Posterior vena cava (tissue), 2 donors: Measurements from ENCODE around the gene AJM1. TPM values are rescaled to one million over a fixed set of nuclear protein-coding genes. Genes with fewer than 3 reads are reported as not detected.

Experiments used
- DNase-seq: peaks from one replicate; pipeline ENCODE4 v3.0.0-alpha.2; 2020; ENCODE audit warnings: low spot score
- intact Hi-C, 2 donors: fragments of 100-400 bp; cut with DNase I; formaldehyde crosslinking; loops; one replicate each; pipeline versions ENCODE4 v1.14.1 to v1.14.2; 2022 to 2023
- total RNA-seq, 2 donors: library from RNA; stranded (reverse); fragmentation: NEBNext Ultra II Directional; extraction: Animal tissue kit (Norgen Biotek cat#: 25700); gene quantifications; one replicate each; pipeline ENCODE4 v1.2.1, GENCODE V29; 2021
- donor health status: DM: yes; HTN: yes; CAD: no.
- donor health status: DM: yes; HTN: yes; CAD: no.

The AJM1 gene
- total RNA-seq, 2 donors from 2014 or later = 4.7 to 5.9 TPM

DNA sequence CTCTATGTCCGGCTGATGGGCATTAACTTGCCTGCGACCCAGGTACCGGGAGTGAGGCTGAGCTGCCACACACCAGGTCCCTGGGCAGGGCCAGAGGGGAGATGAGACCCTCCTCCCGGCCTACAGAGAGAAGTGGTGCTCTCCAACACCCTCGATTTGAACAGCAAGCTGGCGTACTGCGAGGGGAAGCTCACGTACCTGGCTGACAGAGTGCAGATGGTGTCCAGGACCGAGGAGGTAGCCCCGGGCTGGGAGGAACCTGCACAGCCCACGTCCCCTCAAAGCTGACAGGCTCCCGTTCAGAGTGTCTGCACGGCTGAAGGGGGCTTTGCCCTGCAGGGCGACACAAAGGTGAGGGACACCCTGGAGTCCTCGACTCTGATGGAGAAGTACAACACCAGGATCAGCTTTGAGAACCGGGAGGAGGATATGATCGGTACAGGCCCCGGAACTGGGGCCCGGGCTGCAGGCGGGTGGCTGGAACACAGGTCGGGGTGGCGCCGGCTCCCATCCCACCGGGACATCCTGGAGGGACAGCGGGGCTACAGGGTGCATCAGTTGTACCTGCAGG, 35.6 kb upstream of the AJM1 start:
- DNase-seq = peak; percentile 72

DNA sequence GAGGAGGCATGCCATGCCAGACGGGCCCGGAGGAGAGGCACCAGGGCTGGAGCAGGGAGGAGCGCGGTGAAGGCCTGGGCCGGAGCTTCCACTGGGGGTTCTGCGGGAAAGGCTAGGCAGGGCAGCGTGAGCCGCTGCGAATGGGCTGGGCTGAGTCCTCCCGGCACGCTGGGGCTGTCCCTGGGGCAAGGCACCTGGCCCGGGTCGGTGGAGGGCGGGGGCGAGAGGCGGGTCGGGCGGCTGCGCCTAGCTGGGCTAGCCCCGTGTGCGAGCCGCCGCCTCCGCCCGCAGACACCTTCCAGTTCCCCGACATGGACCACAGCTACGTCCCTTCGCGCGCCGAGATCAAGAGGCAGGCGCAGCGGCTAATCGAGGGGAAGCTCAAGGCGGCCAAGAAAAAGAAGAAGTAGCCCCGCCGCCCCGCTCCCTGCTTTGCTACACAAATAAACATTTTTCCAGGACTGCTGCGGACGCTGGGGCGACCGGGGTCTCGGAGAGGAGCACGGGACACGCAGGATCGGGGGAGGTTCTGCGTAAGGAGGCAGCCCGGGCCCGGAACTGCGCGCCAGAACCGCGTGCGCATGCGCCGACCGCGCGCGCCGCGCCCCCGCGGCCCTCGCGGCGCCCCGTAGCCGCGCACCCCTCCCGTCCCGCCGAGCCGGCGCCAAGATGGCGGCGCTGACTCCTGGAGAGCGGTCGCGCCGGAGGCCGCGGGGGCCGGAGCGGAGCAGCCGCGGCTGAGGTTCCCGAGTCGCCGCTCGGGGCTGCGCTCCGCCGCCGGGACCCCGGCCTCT, 34.8 kb upstream of the AJM1 start, which contains the start of gene RABL6:
TSS of gene RABL6 (plus strand) at position 668 of the 794 bp plus-strand sequence. CDS start 249 bp downstream, outside the sequence.
- intact Hi-C loops = no loop called here
- DNase-seq = peak; percentile 92

More for the DNA sequence above, 35.6 kb upstream of the AJM1 start:
- intact Hi-C loops = no loop called here

DNA sequence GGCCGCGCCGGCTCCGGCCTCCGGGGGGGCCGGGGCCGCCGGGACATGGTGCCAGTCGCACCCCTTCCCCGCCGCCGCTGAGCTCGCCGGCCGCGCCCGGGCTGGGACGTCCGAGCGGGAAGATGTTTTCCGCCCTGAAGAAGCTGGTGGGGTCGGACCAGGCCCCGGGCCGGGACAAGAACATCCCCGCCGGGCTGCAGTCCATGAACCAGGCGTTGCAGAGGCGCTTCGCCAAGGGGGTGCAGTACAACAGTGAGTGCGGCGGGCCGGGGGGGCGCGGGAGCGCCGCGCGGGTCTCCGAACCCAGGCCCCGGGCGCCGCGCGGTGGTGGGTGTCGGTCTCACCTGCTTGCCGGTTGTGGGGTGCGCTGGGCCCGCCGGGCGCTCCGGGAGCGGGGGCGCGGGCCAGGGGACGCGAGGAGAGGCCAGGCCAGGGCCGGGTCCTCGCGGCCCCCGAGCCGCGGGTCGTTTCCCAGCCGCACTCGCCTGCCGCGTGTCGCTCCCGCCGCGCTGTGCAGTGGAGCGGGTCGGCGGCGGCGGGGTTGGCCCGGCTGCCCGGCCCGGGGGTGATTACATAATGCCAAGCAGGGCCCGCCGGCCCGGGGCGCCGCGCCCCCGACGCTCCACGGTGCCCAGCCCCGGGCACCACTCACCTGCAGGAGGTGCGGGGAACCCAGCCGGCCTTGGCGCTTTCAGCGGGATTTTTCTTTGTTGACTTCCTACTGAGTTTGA, 34.0 kb upstream of the AJM1 start:
- intact Hi-C loops = no loop called here
- no peak for DNase-seq

DNA sequence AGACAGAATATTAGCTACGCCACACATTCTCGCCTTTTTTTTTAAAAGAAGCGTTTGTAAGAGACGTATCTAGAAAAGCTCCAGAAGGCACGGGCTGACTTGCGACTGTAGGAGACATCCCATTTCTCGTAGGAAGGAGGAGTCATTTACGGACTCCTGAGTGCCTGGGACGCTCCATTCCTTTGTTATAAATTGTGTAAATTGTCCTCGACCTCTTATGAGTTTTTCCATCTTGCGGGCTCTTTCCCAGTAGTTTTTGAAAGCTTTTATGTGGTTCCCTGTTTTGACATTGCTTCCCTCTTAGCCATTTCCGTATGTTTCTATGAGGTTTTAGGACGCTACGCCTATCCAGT, 33.5 kb upstream of the AJM1 start:
- intact Hi-C loops = no loop called here
- DNase-seq = no peak

DNA sequence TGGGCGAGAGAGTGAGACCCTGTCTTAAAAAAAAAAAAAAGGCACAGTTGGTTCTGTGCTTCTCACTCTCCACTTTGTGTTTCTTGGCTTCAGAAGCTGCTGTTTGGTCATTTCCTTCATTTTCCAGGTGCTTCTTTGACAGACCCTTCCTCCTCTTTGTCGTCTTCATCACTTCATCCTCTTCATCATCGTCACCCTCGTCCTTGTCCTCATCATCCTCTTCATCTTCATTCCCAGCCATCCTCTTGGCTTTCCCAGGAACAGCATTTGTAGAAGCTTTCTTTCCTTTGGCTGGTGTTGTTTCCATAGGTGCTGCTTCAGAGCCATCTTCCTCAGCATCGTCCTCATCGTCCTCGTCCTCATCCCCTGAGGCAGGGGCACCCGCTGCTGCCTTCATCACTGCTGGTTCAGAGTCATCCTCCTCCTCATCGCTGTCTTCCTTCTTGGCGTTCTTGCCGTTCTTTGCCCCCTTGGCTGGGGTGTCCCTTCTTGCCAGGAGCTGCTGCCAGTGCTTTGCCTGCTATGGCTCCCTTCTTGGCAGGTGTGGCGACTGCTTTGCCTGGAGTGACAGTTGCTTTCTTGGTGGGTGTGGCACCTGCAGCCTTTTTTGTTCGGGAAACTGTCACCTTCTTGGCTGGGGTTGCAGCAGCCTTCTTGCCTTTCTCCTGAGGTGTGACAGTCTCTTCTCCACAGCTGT, 27.4 kb upstream of the AJM1 start:
- intact Hi-C loops = no loop called here
- DNase-seq = no peak

DNA sequence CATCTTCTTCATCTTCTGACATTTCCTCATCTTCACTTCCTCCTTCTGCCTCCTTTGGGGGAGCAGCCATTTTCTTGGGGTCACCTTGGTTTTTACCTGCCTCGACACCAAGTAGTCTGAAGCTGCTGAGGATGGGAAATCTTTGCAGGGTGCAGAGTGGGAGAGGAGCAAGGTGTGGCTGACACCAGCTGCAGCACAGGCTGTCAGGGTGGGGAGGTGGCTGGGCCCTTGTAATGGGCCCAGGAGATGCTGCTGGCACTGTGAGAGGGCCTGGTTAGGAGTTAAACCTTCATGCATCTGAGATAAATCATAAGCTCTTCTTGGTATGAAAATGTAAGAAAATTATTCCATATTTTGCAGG, 26.9 kb upstream of the AJM1 start:
- DNase-seq = no peak
- intact Hi-C loops = no loop called here

DNA sequence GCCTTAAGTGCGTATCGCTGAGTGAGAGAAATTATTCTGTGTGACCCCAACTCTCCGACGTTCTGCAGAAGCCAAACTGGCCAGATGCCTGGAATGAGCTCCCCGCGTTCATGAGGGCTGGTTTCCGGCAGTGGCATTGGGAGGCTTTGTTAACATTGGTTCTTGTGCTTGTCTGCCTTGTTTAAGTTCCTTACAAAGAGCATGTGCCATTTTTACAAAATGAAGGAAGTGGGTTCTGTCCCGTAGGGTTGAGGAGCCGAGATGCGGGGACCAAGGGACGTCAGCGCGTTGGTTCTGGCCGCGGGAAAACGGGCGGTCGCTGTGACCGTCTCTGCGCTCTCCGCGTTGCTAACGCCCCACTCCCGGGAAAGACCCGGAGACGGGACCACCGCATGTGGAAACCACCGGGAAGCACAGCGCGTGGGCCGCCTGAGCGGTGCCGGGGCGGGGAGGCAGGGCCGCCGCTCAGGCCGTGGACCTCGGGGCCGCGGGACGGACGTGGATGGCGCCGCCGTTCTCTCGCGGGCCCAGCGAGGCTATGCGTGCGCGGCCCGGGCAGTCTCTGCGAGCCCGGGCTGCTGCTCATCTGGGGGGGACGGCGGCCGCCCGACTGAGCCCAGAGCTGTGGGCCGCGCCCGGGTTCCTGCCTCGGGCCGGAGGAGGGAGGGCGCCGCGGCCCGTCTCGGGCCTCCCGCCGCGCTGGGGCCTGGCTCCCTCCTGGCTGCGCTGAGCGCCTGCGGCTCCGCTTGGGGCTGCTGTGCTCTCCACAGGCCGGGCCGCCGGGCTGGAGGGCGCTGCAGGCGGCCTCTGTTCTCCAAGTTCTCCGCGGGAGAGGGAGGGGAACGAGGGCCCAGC, 21.1 kb upstream of the AJM1 start:
- intact Hi-C loops = no loop called here
- DNase-seq = peak; percentile 75

DNA sequence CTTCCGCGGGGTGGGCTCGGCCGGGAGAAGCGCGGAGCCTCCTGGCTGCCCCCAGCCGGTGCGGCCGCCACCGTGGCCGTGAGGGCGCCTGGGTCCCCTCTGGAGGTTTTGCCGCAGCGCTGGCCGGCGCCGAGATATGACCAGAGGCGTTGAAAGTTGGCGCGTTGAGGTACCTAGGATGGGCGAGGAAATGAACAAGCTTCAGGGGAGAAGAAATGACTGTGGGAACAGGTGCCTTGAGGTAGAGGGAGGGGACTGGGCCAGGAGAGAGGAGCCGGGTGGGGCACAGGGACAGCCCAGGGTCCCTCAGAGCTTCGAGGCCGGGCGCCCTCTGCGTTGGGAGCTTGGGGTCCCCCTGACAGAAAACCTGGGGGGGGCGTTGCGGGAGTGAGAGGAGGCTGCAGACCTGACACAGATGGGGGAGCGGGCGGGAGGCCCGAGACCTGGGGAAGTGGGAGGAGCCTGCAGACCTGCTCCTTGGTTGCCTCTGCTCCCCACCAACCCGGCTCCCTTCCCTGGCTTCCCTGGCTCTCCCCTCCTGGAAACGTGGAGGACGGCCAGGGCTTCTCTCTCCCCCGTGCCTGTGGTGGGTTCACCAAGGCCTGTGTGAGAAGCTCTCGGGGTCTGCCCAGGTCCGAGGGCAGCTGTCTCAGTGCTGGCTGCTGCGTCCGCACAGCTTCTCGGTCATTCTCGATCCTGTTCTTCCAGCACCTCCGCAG, 20.3 kb upstream of the AJM1 start:
- DNase-seq = peak; percentile 75
- intact Hi-C loops = no loop called here

DNA sequence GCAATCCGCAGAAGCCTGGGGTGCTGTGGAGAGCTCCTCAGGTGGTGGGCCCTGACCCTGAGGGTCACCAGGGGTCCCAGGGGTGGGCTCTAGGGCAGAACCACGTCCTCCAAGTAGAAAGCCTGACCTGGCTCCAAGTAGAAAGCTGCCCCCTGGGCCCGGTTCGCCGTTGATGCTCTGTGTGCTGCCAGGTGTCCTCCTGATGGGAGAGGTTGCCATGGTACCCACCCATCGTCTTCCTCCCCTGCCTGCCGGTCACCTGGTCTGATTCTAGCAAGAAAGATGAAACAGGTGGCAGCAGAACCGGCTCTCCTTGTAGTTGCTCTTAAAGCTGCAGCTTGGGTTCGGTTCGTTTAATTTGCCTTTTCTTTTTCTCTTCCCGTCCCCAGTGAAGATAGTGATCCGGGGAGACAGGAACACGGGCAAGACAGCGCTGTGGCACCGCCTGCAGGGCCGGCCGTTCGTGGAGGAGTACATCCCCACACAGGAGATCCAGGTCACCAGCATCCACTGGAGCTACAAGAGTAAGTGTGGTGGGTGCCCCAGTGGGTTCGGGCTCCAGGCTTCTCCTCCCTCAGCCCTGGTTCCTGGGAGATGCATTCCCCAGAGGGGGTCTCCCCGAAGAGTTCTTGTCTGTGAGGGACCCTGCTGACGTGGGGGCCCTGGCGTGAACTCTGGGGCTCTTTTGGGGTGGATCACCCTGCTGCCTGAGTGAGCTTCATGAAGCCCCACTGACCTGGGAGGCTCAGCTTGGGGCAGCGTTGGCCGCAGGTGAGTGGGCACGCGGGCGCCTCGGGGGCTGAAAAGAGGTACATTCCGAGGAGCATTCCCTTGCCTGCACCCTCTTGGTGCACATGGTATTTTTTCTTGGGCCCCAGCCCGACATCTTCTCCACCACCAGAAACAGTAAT, 18.9 kb upstream of the AJM1 start:
- DNase-seq = no peak

DNA sequence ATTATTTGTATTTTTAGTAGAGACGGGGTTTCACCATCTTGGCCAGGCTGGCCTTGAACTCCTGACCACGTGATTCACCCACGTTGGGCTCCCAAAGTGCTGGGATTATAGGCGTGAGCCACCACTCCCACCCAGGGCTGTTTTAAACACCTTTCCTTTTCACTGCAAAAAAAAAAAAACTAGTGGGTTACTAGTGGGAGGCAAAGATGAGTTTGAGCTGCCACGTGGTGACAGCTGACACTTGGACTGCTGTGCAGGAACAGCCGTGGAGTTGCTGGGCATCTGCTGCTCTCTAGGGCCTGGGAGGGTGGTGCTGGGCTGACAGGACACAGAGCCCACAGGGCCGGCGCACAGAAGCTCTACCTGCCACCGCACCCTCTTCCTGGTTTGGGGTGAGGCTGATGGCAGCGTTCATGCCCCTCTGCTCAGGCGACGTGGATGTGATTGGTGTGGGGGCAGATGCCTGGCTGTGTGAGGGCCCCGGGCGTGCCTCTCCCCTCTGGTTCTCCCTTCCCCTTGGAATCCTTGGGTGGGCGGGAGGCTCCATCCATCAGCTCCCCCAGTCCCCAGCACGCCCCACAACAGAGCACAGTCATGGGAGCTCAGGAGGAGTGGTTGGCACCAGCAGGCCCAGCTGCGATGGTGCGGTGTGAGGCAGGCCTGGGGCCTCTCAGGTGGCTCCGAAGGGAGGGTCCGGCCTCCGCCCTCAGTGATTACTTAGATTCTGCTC, 17.6 kb upstream of the AJM1 start:
- intact Hi-C loops = no loop called here
- DNase-seq = no peak

More for the DNA sequence above, 18.9 kb upstream of the AJM1 start:
- intact Hi-C loops = no loop called here

DNA sequence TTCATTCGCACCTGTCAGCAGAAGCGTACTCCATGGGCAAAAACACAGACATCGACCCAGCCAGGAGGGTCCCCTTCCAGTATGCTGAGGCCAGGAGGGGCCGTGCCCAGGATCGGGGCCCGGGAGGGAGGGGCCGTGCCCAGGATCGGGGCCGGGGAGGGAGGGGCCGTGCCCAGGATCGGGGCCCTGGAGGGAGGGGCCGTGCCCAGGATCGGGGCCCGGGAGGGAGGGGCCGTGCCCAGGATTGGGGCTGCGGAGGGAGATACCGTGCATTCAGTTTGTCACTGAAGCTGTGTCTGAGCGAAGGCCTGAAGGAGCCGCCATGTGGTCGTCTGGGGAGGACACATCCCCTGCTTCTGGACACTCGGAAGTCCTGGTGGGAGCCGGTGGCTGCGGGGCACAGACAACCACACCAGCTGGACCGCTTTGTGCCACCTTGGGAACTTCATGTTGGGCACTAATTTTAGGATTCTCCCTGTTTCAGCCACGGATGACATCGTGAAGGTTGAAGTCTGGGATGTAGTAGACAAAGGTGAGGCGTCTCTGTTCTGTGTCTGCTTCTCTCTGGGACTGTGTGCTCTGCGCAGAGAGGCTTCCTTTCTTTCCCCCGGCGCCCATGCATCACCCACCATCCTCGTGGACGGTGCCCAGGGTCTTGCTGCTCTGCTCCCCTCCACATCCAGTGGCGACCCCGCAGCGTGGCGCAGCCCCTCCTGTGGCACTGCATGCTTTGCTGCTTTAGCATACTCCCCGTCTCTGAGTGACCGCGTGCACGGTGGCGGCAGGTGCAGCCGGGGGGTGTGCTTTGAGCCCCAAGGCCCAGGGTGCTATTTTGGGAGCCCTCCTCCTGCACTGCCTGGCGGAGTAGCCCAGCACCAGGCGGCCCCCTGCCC, 16.7 kb upstream of the AJM1 start:
- intact Hi-C loops = no loop called here
- DNase-seq = peak; percentile 77

DNA sequence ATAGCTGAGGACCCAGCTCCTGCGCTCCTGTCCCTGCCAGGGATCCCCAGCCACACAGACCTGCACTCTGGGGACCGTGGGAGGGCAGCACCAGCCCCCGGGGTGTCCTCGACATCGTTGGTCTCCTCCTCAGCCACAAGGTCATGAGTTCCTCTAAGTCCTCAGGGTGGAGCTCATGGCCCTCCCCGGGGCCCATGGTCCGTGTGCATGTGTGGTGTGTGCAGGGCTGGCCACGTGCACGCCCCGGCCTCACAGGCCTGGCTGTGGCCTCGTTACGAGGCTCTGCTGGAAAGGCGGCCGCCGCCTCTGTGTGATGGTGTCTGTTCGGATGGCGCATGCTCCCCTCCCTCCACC, 16.1 kb upstream of the AJM1 start:
- intact Hi-C loops = no loop called here
- DNase-seq = no peak

DNA sequence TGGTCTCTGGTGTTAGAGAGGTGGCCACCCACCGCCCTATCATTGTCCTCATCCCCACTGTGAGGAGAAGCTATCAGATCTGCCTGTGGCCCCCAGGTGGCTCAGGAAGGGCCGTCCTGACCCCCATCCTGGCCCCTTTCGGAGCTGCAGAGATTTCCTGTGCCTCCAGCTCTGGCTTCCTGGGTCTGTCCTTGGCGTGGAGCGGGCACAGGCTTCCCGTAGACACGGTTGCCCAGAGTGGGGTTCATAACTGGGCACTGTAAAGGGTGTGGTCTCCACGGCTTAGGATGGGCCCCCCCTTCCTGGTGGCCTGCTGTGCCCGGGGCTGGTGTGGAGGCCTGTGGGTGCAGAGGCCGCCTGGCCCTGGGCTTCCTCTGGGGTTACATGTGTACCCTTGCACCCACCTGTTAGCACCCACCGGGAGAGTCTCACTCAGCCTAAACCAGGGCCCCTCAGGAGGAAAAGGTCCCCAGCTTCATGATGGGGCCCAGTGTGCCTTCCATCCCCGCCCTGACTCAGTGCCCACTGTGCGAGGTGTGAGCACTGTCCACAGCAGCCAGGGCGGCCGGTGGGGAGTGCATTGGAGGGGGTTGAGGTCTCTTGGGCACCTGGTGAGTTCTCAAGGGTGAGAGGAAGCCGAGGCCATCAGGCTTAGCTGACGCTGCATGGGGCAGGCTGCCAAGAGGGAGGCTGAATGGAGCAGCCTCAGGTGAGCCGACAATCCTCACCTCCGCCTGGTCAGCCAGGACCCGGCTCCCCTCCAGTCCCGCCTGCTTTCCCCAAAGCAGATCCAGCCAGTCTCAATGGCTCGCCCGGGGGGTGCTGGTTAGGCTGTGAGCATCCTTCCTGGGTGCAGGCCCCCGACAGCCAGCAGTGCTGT, 15.3 kb upstream of the AJM1 start:
- intact Hi-C loops = no loop called here
- DNase-seq = no peak

DNA sequence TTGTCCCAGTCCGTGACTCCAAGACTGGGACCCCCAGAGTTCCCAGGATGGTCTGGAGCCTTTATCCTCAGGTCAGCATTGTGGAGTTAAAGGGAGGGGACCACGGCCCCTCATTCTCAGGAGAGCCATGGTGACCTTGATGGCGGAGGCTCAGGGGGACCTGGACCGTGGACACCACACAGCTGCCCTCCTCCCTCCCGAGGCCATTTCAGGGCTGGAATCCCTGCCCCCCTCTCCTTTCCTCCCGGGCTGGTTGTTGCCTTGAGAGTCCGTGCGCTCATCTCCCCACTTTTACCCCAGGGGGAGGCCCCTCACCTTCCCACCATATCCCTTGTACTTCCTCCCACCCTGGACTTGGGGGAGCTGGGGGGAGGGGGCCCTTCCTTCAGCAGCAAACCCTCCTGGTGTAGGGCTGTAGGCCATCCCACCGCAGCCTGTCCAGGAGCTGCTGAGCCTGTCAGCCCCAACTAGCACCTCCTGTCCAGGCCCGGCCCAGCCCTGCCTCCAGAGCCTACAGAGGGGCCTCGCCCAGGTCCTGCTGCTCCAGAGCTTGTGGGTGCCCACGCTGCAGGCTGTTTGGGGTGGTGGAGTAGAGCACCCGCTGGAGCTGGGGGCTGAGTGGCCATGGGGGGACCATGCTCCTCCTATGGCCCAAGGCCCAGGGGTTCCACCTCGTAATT, 14.3 kb upstream of the AJM1 start:
- no peak for DNase-seq
- intact Hi-C loops = no loop called here
